ENCODE measurements around the gene DHRS11.

Gene DHRS11

DNA sequence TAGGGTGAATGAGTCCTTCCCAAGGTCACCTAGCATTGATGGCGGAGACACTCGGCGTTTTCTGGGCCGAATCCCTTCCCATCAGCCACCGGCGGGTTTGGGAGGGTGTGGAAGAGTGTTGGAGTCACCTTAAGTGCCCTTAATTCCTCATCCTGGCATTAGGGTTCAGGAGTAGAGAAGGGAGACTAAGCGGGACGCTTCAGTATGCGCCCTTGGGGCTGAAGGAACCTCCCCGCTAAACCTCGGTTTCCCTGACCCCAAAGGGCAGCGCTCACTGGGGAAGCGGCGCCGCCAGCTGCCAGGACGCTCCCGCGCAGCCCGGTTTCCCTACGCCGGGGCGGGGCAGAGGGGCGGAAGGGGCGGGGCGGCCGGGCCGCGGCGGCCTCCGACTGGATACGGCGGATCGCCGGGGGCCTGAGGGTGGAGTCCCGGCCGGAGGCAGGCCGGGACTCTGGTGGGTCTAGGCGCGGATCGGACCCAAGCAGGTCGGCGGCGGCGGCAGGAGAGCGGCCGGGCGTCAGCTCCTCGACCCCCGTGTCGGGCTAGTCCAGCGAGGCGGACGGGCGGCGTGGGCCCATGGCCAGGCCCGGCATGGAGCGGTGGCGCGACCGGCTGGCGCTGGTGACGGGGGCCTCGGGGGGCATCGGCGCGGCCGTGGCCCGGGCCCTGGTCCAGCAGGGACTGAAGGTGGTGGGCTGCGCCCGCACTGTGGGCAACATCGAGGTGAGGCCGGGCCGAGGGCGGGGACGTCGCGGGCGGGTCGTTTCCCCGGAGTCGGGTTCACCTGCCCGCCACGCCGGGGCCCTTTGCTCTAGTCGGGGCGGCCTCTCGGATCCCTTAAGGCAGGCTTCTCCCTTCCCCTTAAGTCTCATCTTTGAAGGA lies at the start of gene DHRS11:
DHRS11 (plus strand) TSS at position 446 of the 882 bp plus-strand sequence; CDS start at position 577, 131 bp downstream.
- H3K27ac ChIP-seq = peak within 1 kb of the TSS; percentile 30 to 92 (median 80)
- peak within 1 kb of the TSS; percentile 81 to 96 (median 90) for H3K4me3 ChIP-seq

- no peak overlapping the region for H3K4me3 ChIP-seq
- H3K27ac ChIP-seq = no peak overlapping the region
Observed at GRCh38 chr17:36542755-36543154, 48.9 kb upstream of the DHRS11 start.

DNA sequence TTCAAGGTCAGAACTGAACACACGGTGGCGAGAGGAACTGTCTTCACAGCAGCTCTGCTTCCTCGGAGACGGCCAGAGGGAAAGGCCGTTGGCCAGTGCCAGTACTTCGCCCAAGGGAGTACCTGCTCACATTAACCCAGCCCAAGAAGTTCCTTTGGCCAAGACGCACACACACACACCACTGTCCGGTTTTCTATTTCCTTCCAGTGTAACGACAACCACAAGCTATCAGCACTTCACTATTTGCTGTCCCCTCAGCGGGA lies 47.7 kb upstream of the DHRS11 start:
- H3K4me3 ChIP-seq = peak overlapping the region; percentile 75 to 99 (median 93)
- H3K27ac ChIP-seq = peak overlapping the region; percentile 95 to 100 (median 99)

GRCh38 chr17:36544307-36545076 lies 47.2 kb upstream of the DHRS11 start, which contains the start of gene GGNBP2:
Gene GGNBP2 (plus strand): TSS chr17:36544919. CDS start chr17:36545725, 806 bp downstream.
- peak within 1 kb of the TSS; percentile 75 to 99 (median 93) for H3K4me3 ChIP-seq

GRCh38 chr17:36545077-36545464 lies 46.6 kb upstream of the DHRS11 start:
- Histone ChIP-seq H3K4me3 (peak overlapping the region; percentile 75 to 99 (median 93)), H3K27ac (peak overlapping the region; percentile 95 to 100 (median 99))

More at GRCh38 chr17:36544307-36545076, 47.2 kb upstream of the DHRS11 start, which contains the start of gene GGNBP2:
- H3K27ac ChIP-seq = peak within 1 kb of the TSS; percentile 95 to 100 (median 99)

DNA sequence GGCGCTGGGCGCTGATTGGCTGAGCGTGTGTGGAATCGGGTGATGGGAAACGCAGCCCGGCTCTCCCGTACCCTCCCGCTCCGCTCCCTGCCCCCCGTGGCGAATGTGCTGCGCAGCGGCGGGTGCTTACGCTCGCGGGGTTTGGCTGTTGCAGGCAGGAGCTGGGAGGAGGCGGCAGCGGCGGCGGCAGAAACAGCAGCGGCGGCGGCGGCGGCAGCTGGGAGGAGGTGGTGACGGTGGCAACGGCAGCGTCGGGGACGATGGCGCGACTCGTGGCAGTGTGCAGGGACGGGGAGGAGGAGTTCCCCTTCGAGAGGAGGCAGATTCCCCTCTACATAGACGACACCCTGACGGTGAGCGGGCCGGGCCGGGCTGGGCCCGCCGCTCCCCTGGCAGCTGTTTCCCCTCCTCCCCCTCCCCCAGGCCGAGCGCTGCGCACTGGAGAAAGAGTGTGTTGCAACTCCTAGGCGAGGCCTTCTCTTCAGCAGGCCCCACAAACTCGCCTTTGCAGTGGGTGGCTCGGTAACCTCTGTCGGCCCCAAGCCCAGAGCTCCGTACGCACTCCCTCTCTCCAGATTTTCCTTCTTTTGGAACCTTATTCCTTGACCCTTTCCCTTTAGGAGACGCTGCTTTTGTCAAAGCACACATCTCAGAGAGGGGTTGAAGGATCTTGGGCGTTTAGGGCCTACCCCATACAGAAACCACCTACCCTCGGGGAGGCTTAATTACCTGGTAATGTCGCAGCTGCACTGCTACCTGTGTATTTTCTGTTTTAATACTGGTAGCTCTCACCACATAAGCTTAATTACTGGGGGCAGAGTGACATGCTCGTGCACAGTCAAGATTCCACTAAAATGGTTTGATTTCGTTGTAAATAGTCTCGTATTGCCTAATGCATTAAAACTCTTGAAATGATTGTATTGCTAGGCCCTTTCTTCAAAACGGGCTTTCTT lies 45.9 kb upstream of the DHRS11 start:
- Histone ChIP-seq H3K27ac (peak overlapping the region; percentile 56 to 100 (median 99)), H3K4me3 (peak overlapping the region; percentile 75 to 99 (median 93))

- H3K27ac ChIP-seq = peak overlapping the region in 20 of 21 experiments; percentile 96 to 100 (median 100)
- H3K4me3 ChIP-seq = peak overlapping the region; percentile 75 to 99 (median 93)
Observed at GRCh38 chr17:36546418-36547093, 45.1 kb upstream of the DHRS11 start.

DNA sequence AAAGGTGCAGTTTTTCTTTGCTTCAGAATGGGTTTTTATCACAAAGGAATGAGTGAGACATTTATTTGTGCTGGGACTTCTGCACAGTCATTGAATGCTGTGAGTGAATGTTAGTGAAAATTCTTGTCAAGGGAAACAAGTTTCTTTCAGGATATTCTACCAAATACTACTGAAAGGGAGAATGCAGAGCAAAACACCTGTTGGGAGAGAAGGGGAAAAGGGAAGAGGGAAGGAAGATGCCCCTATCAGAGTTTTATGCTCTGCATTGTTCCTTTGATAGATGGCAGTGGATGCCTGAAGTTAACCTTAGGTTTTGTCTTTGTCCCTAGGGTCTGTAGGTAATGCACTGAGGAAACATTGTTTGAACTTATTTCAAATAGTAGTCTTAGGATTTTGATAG lies 43.9 kb upstream of the DHRS11 start:
- H3K27ac ChIP-seq = peak overlapping the region in 1 of 21 experiments; percentile 98
- no peak overlapping the region for H3K4me3 ChIP-seq

GRCh38 chr17:36550491-36551417 lies 40.9 kb upstream of the DHRS11 start:
- Histone ChIP-seq H3K27ac (peak overlapping the region in 2 of 21 experiments; percentile 34 to 56), H3K4me3 (no peak overlapping the region)

DNA sequence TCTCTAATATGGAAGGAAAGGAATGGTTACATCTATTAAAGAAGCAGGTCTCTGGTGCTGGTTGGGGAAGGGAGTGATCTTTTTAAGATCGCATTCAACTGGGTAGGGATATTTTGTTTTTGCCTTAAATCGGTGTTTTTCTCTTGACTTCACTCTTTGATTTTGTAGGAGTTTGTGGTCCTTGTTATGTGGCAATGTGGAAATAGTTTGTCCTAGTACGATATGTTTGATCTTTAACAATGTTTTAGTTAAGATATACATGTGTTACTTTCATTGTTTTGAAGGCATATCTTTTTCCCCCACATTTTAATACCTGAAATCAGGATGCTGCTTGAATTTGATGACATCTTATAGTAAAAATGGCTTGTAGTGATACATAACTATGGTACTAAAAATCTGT lies 38.2 kb upstream of the DHRS11 start:
- H3K4me3 ChIP-seq = no peak overlapping the region
- no peak overlapping the region for H3K27ac ChIP-seq

DNA sequence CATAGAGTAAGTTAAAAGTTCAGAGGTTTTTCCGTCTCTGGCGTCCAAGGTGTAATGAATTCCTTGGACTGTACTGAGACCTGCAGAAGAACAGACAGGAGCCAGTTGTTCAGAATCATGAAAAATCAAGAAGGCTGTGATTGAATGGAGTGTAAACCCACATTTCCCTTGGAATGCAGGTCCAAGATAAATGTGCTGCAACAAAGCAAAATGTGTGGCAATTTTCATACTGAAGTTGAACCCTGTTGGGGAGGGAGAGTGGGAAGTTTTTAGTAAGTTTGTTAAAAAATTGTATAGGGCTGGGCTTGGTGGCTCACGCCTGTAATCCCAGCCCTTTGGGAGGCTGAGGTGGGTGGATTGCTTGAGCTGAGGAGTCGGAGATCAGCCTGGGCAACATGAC lies 25.6 kb upstream of the DHRS11 start:
- Histone ChIP-seq H3K4me3 (no peak overlapping the region), H3K27ac (no peak overlapping the region)

DNA sequence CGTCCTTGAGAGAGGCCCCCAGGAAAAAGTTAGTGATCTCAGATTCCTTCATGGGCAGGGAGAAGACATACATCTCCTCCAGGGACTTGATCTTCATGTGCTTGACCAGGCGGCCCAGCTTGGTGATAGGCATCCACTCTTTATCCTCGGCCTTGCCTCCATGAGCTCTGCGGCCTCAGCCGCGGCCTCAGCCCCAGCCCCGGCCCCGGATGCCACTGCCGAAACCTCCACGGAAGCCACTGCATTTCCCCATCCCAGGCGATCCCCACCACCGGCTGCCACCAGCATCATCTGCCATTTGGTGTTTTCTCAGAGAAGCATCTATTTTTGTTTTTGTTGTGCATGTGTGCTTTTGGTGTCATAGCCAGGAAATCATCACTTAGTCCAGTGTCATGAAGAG lies 16.7 kb upstream of the DHRS11 start:
- H3K27ac ChIP-seq = no peak overlapping the region
- no peak overlapping the region for H3K4me3 ChIP-seq

DNA sequence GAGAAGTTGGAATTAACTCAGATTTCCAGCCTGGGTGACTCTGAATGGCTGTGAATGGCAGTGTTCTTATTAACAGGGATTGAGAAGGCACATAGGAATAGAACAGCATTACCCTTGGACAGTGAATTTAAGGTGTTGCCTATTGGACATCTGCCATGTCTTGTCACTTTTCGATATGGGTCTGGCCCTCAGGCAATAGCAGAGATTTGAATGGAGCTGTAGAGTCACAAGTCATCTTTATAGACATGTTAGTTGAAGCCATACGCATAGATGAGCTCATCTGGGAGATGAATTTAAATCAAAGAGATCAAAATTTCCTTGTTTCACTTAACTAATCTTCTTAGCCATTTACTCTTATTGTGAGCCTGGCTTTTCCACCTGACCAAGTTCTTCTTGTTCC lies 14.9 kb upstream of the DHRS11 start:
- Histone ChIP-seq H3K27ac (no peak overlapping the region), H3K4me3 (no peak overlapping the region)

GRCh38 chr17:36578671-36579070 lies 13.0 kb upstream of the DHRS11 start:
- H3K4me3 ChIP-seq = no peak overlapping the region
- H3K27ac ChIP-seq = no peak overlapping the region

GRCh38 chr17:36583787-36584186 lies 7.9 kb upstream of the DHRS11 start:
- Histone ChIP-seq H3K27ac (no peak overlapping the region), H3K4me3 (no peak overlapping the region)

- no peak overlapping the region for H3K4me3 ChIP-seq
- no peak overlapping the region for H3K27ac ChIP-seq
Observed at GRCh38 chr17:36586138-36586537, 5.5 kb upstream of the DHRS11 start.

DNA sequence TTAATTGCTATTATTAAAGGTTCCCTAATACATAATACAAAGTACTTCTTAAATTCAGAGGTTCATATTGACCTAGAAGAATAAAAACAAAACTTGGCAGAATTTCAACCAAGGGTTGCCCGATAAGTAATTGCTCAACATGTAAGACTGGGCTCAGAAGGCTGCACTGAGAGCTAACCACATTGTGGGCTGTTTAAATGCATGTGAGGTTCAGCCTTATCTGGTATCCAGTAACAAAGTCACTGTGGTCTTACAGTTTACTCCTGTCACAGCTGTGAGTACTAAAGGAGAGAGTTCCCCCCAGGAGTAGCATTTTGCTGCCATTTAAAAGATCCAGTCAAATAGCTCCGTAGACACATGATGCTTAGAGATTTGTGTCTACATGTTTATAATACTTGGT lies 1.6 kb upstream of the DHRS11 start:
- H3K27ac ChIP-seq = no peak overlapping the region
- H3K4me3 ChIP-seq = no peak overlapping the region

- H3K27ac ChIP-seq = peak overlapping the region; percentile 30 to 92 (median 80)
- H3K4me3 ChIP-seq = peak overlapping the region; percentile 81 to 96 (median 90)
Observed at GRCh38 chr17:36592316-36592715, 637 bp downstream of the DHRS11 start.
